ENCODE measurements around the gene SLC12A2.

DNA sequence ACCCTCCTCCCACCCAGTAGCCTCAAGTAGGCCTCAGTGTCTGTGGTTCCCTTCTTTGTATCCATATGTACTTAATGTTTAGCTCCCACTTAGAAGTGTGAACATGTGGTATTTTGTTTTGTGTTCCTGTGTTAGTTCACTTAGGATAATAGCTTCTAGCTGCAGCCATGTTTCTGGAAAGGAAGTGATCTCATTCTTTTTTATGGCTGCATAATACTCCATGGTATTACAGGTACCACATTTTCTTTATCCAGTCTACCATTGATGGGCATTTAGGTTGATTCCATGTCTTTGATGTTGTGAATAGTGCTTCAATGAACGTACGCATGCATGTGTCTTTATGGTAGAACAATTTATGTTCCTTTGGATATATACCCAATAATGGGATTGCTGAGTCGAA, 74.8 kb downstream of the SLC12A2 start:
- TF ChIP-seq, protein P1, sequence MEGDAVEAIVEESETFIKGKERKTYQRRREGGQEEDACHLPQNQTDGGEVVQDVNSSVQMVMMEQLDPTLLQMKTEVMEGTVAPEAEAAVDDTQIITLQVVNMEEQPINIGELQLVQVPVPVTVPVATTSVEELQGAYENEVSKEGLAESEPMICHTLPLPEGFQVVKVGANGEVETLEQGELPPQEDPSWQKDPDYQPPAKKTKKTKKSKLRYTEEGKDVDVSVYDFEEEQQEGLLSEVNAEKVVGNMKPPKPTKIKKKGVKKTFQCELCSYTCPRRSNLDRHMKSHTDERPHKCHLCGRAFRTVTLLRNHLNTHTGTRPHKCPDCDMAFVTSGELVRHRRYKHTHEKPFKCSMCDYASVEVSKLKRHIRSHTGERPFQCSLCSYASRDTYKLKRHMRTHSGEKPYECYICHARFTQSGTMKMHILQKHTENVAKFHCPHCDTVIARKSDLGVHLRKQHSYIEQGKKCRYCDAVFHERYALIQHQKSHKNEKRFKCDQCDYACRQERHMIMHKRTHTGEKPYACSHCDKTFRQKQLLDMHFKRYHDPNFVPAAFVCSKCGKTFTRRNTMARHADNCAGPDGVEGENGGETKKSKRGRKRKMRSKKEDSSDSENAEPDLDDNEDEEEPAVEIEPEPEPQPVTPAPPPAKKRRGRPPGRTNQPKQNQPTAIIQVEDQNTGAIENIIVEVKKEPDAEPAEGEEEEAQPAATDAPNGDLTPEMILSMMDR (IDR thresholded peaks at IDR 0.05): no peak
- no peak for TF ChIP-seq EP300 (IDR thresholded peaks at IDR 0.05)
- TF ChIP-seq POLR2A (IDR thresholded peaks at IDR 0.05): no peak
